Measurements from ENCODE around the gene RNF168. TPM values are rescaled to one million over a fixed set of nuclear protein-coding genes. Genes with fewer than 3 reads are reported as not detected.
"Not testable (repeated sequence)": the region's sequence is repeated elsewhere in the genome, so short reads cannot be mapped to it uniquely, and the experiment has no call there.

Gene RNF168
- polyA plus RNA-seq, 3 donors = 4.4 to 6.9 (median 6.7) TPM

DNA sequence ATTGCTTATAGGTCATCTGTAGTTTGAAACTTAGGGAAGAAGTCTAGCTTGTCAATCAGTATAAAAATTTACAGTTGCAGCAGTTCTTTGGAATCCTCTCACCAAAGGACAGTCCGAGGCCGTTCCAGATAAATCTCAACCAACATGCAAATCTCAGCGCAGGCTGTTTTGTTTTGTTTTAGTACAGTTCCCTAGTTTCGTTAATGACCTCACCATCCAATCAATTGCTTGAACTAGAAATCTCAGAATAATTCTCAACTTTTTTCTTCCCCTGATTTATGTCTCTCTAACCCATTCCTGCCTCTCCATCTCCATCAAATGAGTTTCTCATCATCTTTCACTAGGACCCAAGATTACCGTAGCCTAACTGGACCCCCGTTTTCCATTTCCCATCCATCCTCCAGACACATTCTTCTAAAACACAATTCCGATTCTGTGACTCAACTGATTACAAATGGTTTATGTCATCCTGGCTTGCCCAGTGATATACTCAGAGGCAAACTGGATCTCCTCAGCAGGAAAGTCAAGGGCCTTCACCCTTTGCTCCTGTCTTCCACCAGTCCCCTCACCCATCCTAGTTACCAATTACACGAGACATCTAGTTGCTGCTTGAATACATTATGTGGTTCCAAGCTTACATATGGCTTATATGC is 10.3 kb upstream of the RNF168 start:
- Histone ChIP-seq H3K4me1 (ENCODE audit: control insufficient read depth in 1 of 2, insufficient read depth in 2 of 2, low read length in 2 of 2) (no peaks in the 10 kb centered on the region), H3K27me3 (ENCODE audit: control insufficient read depth in 2 of 2, insufficient read depth in 2 of 2, low read length in 2 of 2) (no peaks in the 10 kb centered on the region), H3K4me3 (replicated peaks in 1 of 3; ENCODE audit: low read depth in 2 of 3, low read length in 3 of 3) (no peak overlapping the region), H4K20me1 (ENCODE audit: insufficient read depth, low read length) (no peaks in the 10 kb centered on the region), H3K4me2 (replicated peaks; ENCODE audit: extremely low read depth, low read length, poor library complexity, severe bottlenecking) (no peak overlapping the region), H3K79me2 (ENCODE audit: insufficient read depth, low read length) (no peaks in the 10 kb centered on the region), H3K9ac (ENCODE audit: insufficient read depth, low read length, poor library complexity, severe bottlenecking) (no peak overlapping the region), H3K27ac (ENCODE audit: low read depth in 1 of 2, low read length in 2 of 2) (no peak overlapping the region), H3K36me3 (replicated peaks in 1 of 2; ENCODE audit: control insufficient read depth in 1 of 2, insufficient read depth in 2 of 2, low read length in 2 of 2) (no peaks in the 10 kb centered on the region), H2AFZ (ENCODE audit: insufficient read depth, low read depth, low read length, poor library complexity, severe bottlenecking) (no peak overlapping the region), H3K9me3 (replicated peaks in 1 of 2; ENCODE audit: control insufficient read depth in 1 of 2, insufficient read depth in 1 of 2, low read length in 2 of 2) (peaks cover 18 to 22% of the 10 kb centered on the region in 2 donors)
- Mint-ChIP-seq H3K27ac (no peak overlapping the region), H3K4me3 (no peak overlapping the region), H3K9me3 (peaks cover 15 to 56% (median 34%) of the 10 kb centered on the region in 7 donors), H3K4me1 (no peaks in the 10 kb centered on the region), H3K27me3 (ENCODE audit: low read depth in 3 of 3) (peaks cover 0 to 5% (median 2%) of the 10 kb centered on the region in 3 donors), H3K36me3 (no peaks in the 10 kb centered on the region)
- TF ChIP-seq, protein P1, sequence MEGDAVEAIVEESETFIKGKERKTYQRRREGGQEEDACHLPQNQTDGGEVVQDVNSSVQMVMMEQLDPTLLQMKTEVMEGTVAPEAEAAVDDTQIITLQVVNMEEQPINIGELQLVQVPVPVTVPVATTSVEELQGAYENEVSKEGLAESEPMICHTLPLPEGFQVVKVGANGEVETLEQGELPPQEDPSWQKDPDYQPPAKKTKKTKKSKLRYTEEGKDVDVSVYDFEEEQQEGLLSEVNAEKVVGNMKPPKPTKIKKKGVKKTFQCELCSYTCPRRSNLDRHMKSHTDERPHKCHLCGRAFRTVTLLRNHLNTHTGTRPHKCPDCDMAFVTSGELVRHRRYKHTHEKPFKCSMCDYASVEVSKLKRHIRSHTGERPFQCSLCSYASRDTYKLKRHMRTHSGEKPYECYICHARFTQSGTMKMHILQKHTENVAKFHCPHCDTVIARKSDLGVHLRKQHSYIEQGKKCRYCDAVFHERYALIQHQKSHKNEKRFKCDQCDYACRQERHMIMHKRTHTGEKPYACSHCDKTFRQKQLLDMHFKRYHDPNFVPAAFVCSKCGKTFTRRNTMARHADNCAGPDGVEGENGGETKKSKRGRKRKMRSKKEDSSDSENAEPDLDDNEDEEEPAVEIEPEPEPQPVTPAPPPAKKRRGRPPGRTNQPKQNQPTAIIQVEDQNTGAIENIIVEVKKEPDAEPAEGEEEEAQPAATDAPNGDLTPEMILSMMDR (IDR thresholded peaks at IDR 0.05) = no peak
- WGBS (ENCODE audit: insufficient coverage) = 100% methylated on average over 5 of the region's 8 CpGs
- intact Hi-C loops (cut with micrococcal nuclease) = no loop called here
- no peak for DNase-seq

GRCh38 chr3:196511646-196512425 is 8.3 kb upstream of the RNF168 start:
- H2AFZ ChIP-seq (ENCODE audit: insufficient read depth, low read depth, low read length, poor library complexity, severe bottlenecking); H3K4me3 ChIP-seq (replicated peaks in 1 of 3; ENCODE audit: low read depth in 2 of 3, low read length in 3 of 3); H3K27ac Mint-ChIP-seq; H3K36me3 ChIP-seq (replicated peaks in 1 of 2; ENCODE audit: control insufficient read depth in 1 of 2, insufficient read depth in 2 of 2, low read length in 2 of 2); H3K36me3 Mint-ChIP-seq; H3K4me1 ChIP-seq (ENCODE audit: control insufficient read depth in 1 of 2, insufficient read depth in 2 of 2, low read length in 2 of 2); H3K27ac ChIP-seq (ENCODE audit: low read depth in 1 of 2, low read length in 2 of 2); H3K9ac ChIP-seq (ENCODE audit: insufficient read depth, low read length, poor library complexity, severe bottlenecking); H3K27me3 Mint-ChIP-seq (ENCODE audit: low read depth in 3 of 3); H3K4me2 ChIP-seq (replicated peaks; ENCODE audit: extremely low read depth, low read length, poor library complexity, severe bottlenecking); H3K4me1 Mint-ChIP-seq; H3K79me2 ChIP-seq (ENCODE audit: insufficient read depth, low read length); H3K4me3 Mint-ChIP-seq; DNase-seq; H3K9me3 ChIP-seq (replicated peaks in 1 of 2; ENCODE audit: control insufficient read depth in 1 of 2, insufficient read depth in 1 of 2, low read length in 2 of 2); H4K20me1 ChIP-seq (ENCODE audit: insufficient read depth, low read length); H3K27me3 ChIP-seq (ENCODE audit: control insufficient read depth in 2 of 2, insufficient read depth in 2 of 2, low read length in 2 of 2); intact Hi-C loops (cut with micrococcal nuclease): not testable (repeated sequence)
- H3K9me3 Mint-ChIP-seq = peaks cover 8 to 42% (median 18%) of the 10 kb centered on the region in 7 donors
- WGBS (ENCODE audit: insufficient coverage) = 77% methylated on average over 9 of the region's 15 CpGs

- H3K36me3 Mint-ChIP-seq; H3K27me3 Mint-ChIP-seq (ENCODE audit: low read depth in 3 of 3); H3K27me3 ChIP-seq (ENCODE audit: control insufficient read depth in 2 of 2, insufficient read depth in 2 of 2, low read length in 2 of 2); DNase-seq; H3K4me1 ChIP-seq (ENCODE audit: control insufficient read depth in 1 of 2, insufficient read depth in 2 of 2, low read length in 2 of 2); H3K4me1 Mint-ChIP-seq; H2AFZ ChIP-seq (ENCODE audit: insufficient read depth, low read depth, low read length, poor library complexity, severe bottlenecking); H3K27ac ChIP-seq (ENCODE audit: low read depth in 1 of 2, low read length in 2 of 2); H3K4me3 Mint-ChIP-seq; H3K9ac ChIP-seq (ENCODE audit: insufficient read depth, low read length, poor library complexity, severe bottlenecking); H3K4me2 ChIP-seq (replicated peaks; ENCODE audit: extremely low read depth, low read length, poor library complexity, severe bottlenecking); H3K27ac Mint-ChIP-seq; H4K20me1 ChIP-seq (ENCODE audit: insufficient read depth, low read length); intact Hi-C loops (cut with micrococcal nuclease); H3K4me3 ChIP-seq (replicated peaks in 1 of 3; ENCODE audit: low read depth in 2 of 3, low read length in 3 of 3); H3K79me2 ChIP-seq (ENCODE audit: insufficient read depth, low read length); H3K36me3 ChIP-seq (replicated peaks in 1 of 2; ENCODE audit: control insufficient read depth in 1 of 2, insufficient read depth in 2 of 2, low read length in 2 of 2); H3K9me3 ChIP-seq (replicated peaks in 1 of 2; ENCODE audit: control insufficient read depth in 1 of 2, insufficient read depth in 1 of 2, low read length in 2 of 2): not testable (repeated sequence)
- H3K9me3 Mint-ChIP-seq = peaks cover 10 to 41% (median 16%) of the 10 kb centered on the region in 7 donors
- WGBS (ENCODE audit: insufficient coverage) = no CpG with 5 or more reads among the region's 1 CpG
Observed at GRCh38 chr3:196511108-196511507, 7.5 kb upstream of the RNF168 start.

All from CD14-positive monocyte (primary cell).